Activated naive CD4-positive, alpha-beta T cell treated with anti-CD3 and anti-CD28 coated beads, Interleukin-2, amount 50 U/mL, for 24 hours (primary cell): ENCODE measurements around the gene SEMA7A.
"Not testable (repeated sequence)": the region's sequence is repeated elsewhere in the genome, so short reads cannot be mapped to it uniquely, and the experiment has no call there.

Source experiments
- H3K27ac Mint-ChIP-seq: one replicate; pipeline ENCODE4 v1.8.0; 2021; ENCODE audit warnings: mild to moderate bottlenecking, mixed read lengths
- H3K27me3 Mint-ChIP-seq: one replicate; pipeline ENCODE4 v1.8.0; 2021; ENCODE audit warnings: mixed read lengths
- H3K36me3 Mint-ChIP-seq: one replicate; pipeline ENCODE4 v1.8.0; 2021; ENCODE audit warnings: mixed read lengths
- H3K4me1 Mint-ChIP-seq: one replicate; pipeline ENCODE4 v1.8.0; 2021; ENCODE audit warnings: mixed read lengths
- H3K4me3 Mint-ChIP-seq: one replicate; pipeline ENCODE4 v1.8.0; 2021; ENCODE audit warnings: mild to moderate bottlenecking, mixed read lengths
- H3K9me3 Mint-ChIP-seq: one replicate; pipeline ENCODE4 v1.8.0; 2021; ENCODE audit warnings: mixed read lengths

SEMA7A gene

GRCh38 chr15:74373056-74373650, 60.6 kb downstream of the SEMA7A start:
- Mint-ChIP-seq H3K27ac (no peak overlapping the region), H3K9me3 (no peaks in the 10 kb centered on the region), H3K4me3 (peak overlapping the region; percentile 85), H3K36me3 (no peaks in the 10 kb centered on the region), H3K4me1 (peaks cover 31% of the 10 kb centered on the region), H3K27me3 (peaks cover 4% of the 10 kb centered on the region)

- Mint-ChIP-seq H3K36me3 (no peaks in the 10 kb centered on the region), H3K9me3 (no peaks in the 10 kb centered on the region), H3K4me1 (peaks cover 12% of the 10 kb centered on the region), H3K4me3 (no peak overlapping the region), H3K27me3 (peaks cover 10% of the 10 kb centered on the region), H3K27ac (no peak overlapping the region)
Measured at GRCh38 chr15:74370471-74370870, 63.3 kb downstream of the SEMA7A start.

- Mint-ChIP-seq H3K4me1 (peaks cover 8% of the 10 kb centered on the region), H3K27me3 (peaks cover 13% of the 10 kb centered on the region), H3K4me3 (no peak overlapping the region), H3K36me3 (no peaks in the 10 kb centered on the region), H3K27ac (no peak overlapping the region), H3K9me3 (no peaks in the 10 kb centered on the region)
Measured at GRCh38 chr15:74369756-74370155, 64.0 kb downstream of the SEMA7A start.

- peaks cover 5% of the 10 kb centered on the region for H3K4me1 Mint-ChIP-seq
- no peak overlapping the region for H3K27ac Mint-ChIP-seq
- peaks cover 18% of the 10 kb centered on the region for H3K27me3 Mint-ChIP-seq
- no peaks in the 10 kb centered on the region for H3K9me3 Mint-ChIP-seq
- H3K36me3 Mint-ChIP-seq, result no peaks in the 10 kb centered on the region
- H3K4me3 Mint-ChIP-seq, result no peak overlapping the region
Measured at GRCh38 chr15:74369084-74369745, 64.5 kb downstream of the SEMA7A start.

GRCh38 chr15:74368121-74368520, 65.6 kb downstream of the SEMA7A start:
- H3K4me1 Mint-ChIP-seq, result peaks cover 5% of the 10 kb centered on the region

GRCh38 chr15:74367296-74367854, 66.4 kb downstream of the SEMA7A start, which contains the start of gene CYP11A1:
Gene CYP11A1, minus strand, starts transcription at chr15:74367646. Its CDS starts 61 bp downstream, at chr15:74367585.
- Mint-ChIP-seq H3K27me3 (peaks cover 18% of the 10 kb centered on the region), H3K4me3 (peak within 1 kb of the TSS; percentile 23), H3K27ac (no peak within 1 kb of the TSS), H3K4me1 (peaks cover 5% of the 10 kb centered on the region), H3K36me3 (no peaks in the 10 kb centered on the region), H3K9me3 (no peaks in the 10 kb centered on the region)

More at GRCh38 chr15:74368121-74368520, 65.6 kb downstream of the SEMA7A start:
- H3K27ac Mint-ChIP-seq, result no peak overlapping the region
- H3K9me3 Mint-ChIP-seq, result no peaks in the 10 kb centered on the region
- H3K36me3 Mint-ChIP-seq, result no peaks in the 10 kb centered on the region
- H3K27me3 Mint-ChIP-seq, result peaks cover 18% of the 10 kb centered on the region
- H3K4me3 Mint-ChIP-seq, result no peak overlapping the region

GRCh38 chr15:74365598-74366445, 67.9 kb downstream of the SEMA7A start:
- Mint-ChIP-seq H3K36me3 (no peaks in the 10 kb centered on the region), H3K27me3 (peaks cover 17% of the 10 kb centered on the region), H3K4me1 (peaks cover 5% of the 10 kb centered on the region), H3K4me3 (peak overlapping the region; percentile 70), H3K27ac (no peak overlapping the region), H3K9me3 (no peaks in the 10 kb centered on the region)

- H3K9me3 Mint-ChIP-seq, result no peaks in the 10 kb centered on the region
- H3K4me3 Mint-ChIP-seq, result peak overlapping the region; percentile 70
- H3K27ac Mint-ChIP-seq, result no peak overlapping the region
- no peaks in the 10 kb centered on the region for H3K36me3 Mint-ChIP-seq
- peaks cover 5% of the 10 kb centered on the region for H3K4me1 Mint-ChIP-seq
- peaks cover 17% of the 10 kb centered on the region for H3K27me3 Mint-ChIP-seq
Measured at GRCh38 chr15:74364936-74365597, 68.7 kb downstream of the SEMA7A start.

GRCh38 chr15:74362482-74362881, 71.3 kb downstream of the SEMA7A start:
- Mint-ChIP-seq H3K27ac (no peak overlapping the region), H3K4me3 (no peak overlapping the region), H3K36me3 (no peaks in the 10 kb centered on the region), H3K9me3 (no peaks in the 10 kb centered on the region), H3K4me1 (peaks cover 5% of the 10 kb centered on the region), H3K27me3 (peaks cover 13% of the 10 kb centered on the region)

GRCh38 chr15:74360855-74361254, 72.9 kb downstream of the SEMA7A start:
- H3K27ac Mint-ChIP-seq, H3K4me1 Mint-ChIP-seq, H3K4me3 Mint-ChIP-seq, H3K9me3 Mint-ChIP-seq, H3K36me3 Mint-ChIP-seq, H3K27me3 Mint-ChIP-seq: not testable (repeated sequence)

GRCh38 chr15:74359376-74359775, 74.4 kb downstream of the SEMA7A start:
- H3K4me1 Mint-ChIP-seq, H3K4me3 Mint-ChIP-seq, H3K9me3 Mint-ChIP-seq, H3K27me3 Mint-ChIP-seq, H3K36me3 Mint-ChIP-seq, H3K27ac Mint-ChIP-seq: not testable (repeated sequence)
